Measurements from ENCODE around the gene NUP50.

- TF ChIP-seq, protein P1, sequence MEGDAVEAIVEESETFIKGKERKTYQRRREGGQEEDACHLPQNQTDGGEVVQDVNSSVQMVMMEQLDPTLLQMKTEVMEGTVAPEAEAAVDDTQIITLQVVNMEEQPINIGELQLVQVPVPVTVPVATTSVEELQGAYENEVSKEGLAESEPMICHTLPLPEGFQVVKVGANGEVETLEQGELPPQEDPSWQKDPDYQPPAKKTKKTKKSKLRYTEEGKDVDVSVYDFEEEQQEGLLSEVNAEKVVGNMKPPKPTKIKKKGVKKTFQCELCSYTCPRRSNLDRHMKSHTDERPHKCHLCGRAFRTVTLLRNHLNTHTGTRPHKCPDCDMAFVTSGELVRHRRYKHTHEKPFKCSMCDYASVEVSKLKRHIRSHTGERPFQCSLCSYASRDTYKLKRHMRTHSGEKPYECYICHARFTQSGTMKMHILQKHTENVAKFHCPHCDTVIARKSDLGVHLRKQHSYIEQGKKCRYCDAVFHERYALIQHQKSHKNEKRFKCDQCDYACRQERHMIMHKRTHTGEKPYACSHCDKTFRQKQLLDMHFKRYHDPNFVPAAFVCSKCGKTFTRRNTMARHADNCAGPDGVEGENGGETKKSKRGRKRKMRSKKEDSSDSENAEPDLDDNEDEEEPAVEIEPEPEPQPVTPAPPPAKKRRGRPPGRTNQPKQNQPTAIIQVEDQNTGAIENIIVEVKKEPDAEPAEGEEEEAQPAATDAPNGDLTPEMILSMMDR (IDR thresholded peaks at IDR 0.05), result no peak
- no peak for TF ChIP-seq POLR2A (IDR thresholded peaks at IDR 0.05)
Measured at GRCh38 chr22:45230026-45230721, 66.4 kb downstream of the NUP50 start.

Data from right lobe of liver (tissue), 4 donors.